K562 (cell line): Measurements from ENCODE around the gene RPTOR.

Source experiments
- CBX2 ChIP-seq: fragments of 200-600 bp; sonication (generic); IDR thresholded peaks from one replicate; pipeline ENCODE4 v1.6.1; 2012; ENCODE audit warnings: mild to moderate bottlenecking, low read length, inconsistent platforms; ENCODE audit not compliant: insufficient read depth, poor library complexity, severe bottlenecking
- CTBP1 ChIP-seq: fragments of 450-650 bp; IDR thresholded peaks from 2 replicates; pipeline ENCODE4 v1.6.1; 2016; ENCODE audit warnings: borderline replicate concordance
- POLR2A ChIP-seq: fragments of 450-650 bp; conservative IDR thresholded peaks from 2 replicates; pipeline ENCODE4 v1.6.1; 2016
- POLR2G ChIP-seq: fragments of 200-400 bp; formaldehyde crosslinking; IDR thresholded peaks from 2 replicates; pipeline ENCODE4 v1.6.1; 2017; ENCODE audit warnings: low read depth, mild to moderate bottlenecking, antibody characterized with exemption, low read length, moderate library complexity
- RCOR1 ChIP-seq, 2 experiments: IDR thresholded peaks; 2 replicates each; pipeline ENCODE4 v1.6.1; 2012; ENCODE audit warnings: low read depth in 2 of 2, low read length in 2 of 2, borderline replicate concordance in 1 of 2, improper control_type of control experiment in 1 of 2
- TBL1XR1 ChIP-seq, 2 experiments: IDR thresholded peaks; 2 replicates each; pipeline ENCODE4 v1.6.1; 2012; ENCODE audit warnings: improper control_type of control experiment in 2 of 2, low read length in 2 of 2, mild to moderate bottlenecking in 1 of 2
- TEAD4 ChIP-seq, 2 experiments: sonication (generic) in 1 of 2; formaldehyde crosslinking in 1 of 2; IDR thresholded peaks; 2 replicates each; pipeline versions ENCODE4 v1.6.1 to v1.8.0; 2012 to 2022; ENCODE audit warnings: borderline replicate concordance in 1 of 2, inconsistent platforms in 1 of 2, low read length in 1 of 2, mild to moderate bottlenecking in 1 of 2, missing genetic modification reagents in 1 of 2
- ZZZ3 ChIP-seq: fragments of 450-650 bp; IDR thresholded peaks from 2 replicates; pipeline ENCODE4 v1.6.1; 2016; ENCODE audit warnings: antibody characterized with exemption, mild to moderate bottlenecking, moderate library complexity
- TF ChIP-seq, protein P1 (sequence below), 3 experiments: IDR thresholded peaks in 2 of 3; conservative IDR thresholded peaks in 1 of 3; 2 replicates each; pipeline ENCODE4 v1.5.1; 2011 to 2012; ENCODE audit warnings: low read length in 3 of 3, mild to moderate bottlenecking in 3 of 3, control low read depth in 2 of 3, improper control_type of control experiment in 1 of 3, inconsistent platforms in 1 of 3, low read depth in 1 of 3, mixed read lengths in 1 of 3, moderate library complexity in 1 of 3; ENCODE audit not compliant: insufficient read depth in 2 of 3

GRCh38 chr17:80689129-80689619, 144.5 kb downstream of the RPTOR start:
- TF ChIP-seq CBX2 (no peak), RCOR1 (IDR thresholded peaks at IDR 0.05; ENCODE audit: borderline replicate concordance in 1 of 2, low read depth in 2 of 2, low read length in 2 of 2) (peak; percentile 89 to 99), TEAD4 (IDR thresholded peaks at IDR 0.05; ENCODE audit: low read length) (peak; percentile 96), TEAD4 (CRISPR knock-in tag; IDR thresholded peaks at IDR 0.05; ENCODE audit: borderline replicate concordance) (no peak), TBL1XR1 (IDR thresholded peaks at IDR 0.05; ENCODE audit: low read length in 2 of 2) (peak in 1 of 2 experiments; percentile 75; a peak in 2 of 4 replicates), ZZZ3 (no peak), CTBP1 (peak; percentile 98), POLR2G (no peak), POLR2A (no peak)
- TF ChIP-seq, protein P1, sequence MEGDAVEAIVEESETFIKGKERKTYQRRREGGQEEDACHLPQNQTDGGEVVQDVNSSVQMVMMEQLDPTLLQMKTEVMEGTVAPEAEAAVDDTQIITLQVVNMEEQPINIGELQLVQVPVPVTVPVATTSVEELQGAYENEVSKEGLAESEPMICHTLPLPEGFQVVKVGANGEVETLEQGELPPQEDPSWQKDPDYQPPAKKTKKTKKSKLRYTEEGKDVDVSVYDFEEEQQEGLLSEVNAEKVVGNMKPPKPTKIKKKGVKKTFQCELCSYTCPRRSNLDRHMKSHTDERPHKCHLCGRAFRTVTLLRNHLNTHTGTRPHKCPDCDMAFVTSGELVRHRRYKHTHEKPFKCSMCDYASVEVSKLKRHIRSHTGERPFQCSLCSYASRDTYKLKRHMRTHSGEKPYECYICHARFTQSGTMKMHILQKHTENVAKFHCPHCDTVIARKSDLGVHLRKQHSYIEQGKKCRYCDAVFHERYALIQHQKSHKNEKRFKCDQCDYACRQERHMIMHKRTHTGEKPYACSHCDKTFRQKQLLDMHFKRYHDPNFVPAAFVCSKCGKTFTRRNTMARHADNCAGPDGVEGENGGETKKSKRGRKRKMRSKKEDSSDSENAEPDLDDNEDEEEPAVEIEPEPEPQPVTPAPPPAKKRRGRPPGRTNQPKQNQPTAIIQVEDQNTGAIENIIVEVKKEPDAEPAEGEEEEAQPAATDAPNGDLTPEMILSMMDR (IDR thresholded peaks at IDR 0.05 in 2 of 3, conservative IDR thresholded peaks at IDR 0.05 in 1 of 3; ENCODE audit: insufficient read depth in 2 of 3, low read depth in 1 of 3, low read length in 3 of 3), result peak in 1 of 3 experiments; percentile 26; a peak in 2 of 6 replicates
